ENCODE measurements around the gene CCM2L. TPM values are rescaled to one million over a fixed set of nuclear protein-coding genes. Genes with fewer than 3 reads are reported as not detected.
"Not testable (repeated sequence)": the region's sequence is repeated elsewhere in the genome, so short reads cannot be mapped to it uniquely, and the experiment has no call there.

The CCM2L gene
- total RNA-seq, 1 experiment from 2014 or later = not detected

GRCh38 chr20:32028647-32029372, 18.6 kb downstream of the CCM2L start:
- no peak for DNase-seq (ENCODE audit: low spot score)

- DNase-seq (ENCODE audit: low spot score) = no peak
Measured at GRCh38 chr20:32029561-32029960, 19.3 kb downstream of the CCM2L start.

- DNase-seq (ENCODE audit: low spot score) = peak; percentile 82
Measured at GRCh38 chr20:32031007-32031958, 21.0 kb downstream of the CCM2L start.

- no peak for DNase-seq (ENCODE audit: low spot score)
Measured at GRCh38 chr20:32033316-32033715, 23.1 kb downstream of the CCM2L start.

- DNase-seq (ENCODE audit: low spot score) = not testable (repeated sequence)
Measured at GRCh38 chr20:32033721-32034120, 23.5 kb downstream of the CCM2L start.

- DNase-seq (ENCODE audit: low spot score) = no peak
Measured at GRCh38 chr20:32034581-32035425, 24.6 kb downstream of the CCM2L start.

- no peak for DNase-seq (ENCODE audit: low spot score)
Measured at GRCh38 chr20:32035426-32035779, 25.2 kb downstream of the CCM2L start.

- no peak for DNase-seq (ENCODE audit: low spot score)
Measured at GRCh38 chr20:32036252-32036651, 26.0 kb downstream of the CCM2L start.

GRCh38 chr20:32036716-32037485, 26.7 kb downstream of the CCM2L start:
- DNase-seq (ENCODE audit: low spot score) = no peak

GRCh38 chr20:32037929-32038328, 27.7 kb downstream of the CCM2L start:
- DNase-seq (ENCODE audit: low spot score) = no peak

- DNase-seq (ENCODE audit: low spot score) = no peak
Measured at GRCh38 chr20:32040142-32040953, 30.1 kb downstream of the CCM2L start.

GRCh38 chr20:32045999-32046398, 35.8 kb downstream of the CCM2L start:
- no peak for DNase-seq (ENCODE audit: low spot score)

- no peak for DNase-seq (ENCODE audit: low spot score)
Measured at GRCh38 chr20:32050324-32050841, 40.1 kb downstream of the CCM2L start.

- DNase-seq (ENCODE audit: low spot score) = no peak
Measured at GRCh38 chr20:32050851-32051556, 40.8 kb downstream of the CCM2L start.

GRCh38 chr20:32051720-32052089, 41.5 kb downstream of the CCM2L start:
- DNase-seq (ENCODE audit: low spot score) = no peak

- no peak for DNase-seq (ENCODE audit: low spot score)
Measured at GRCh38 chr20:32052090-32052777, 42.0 kb downstream of the CCM2L start, which contains the start of gene HCK. HCK (plus strand) TSS chr20:32052242.

GRCh38 chr20:32052778-32053362, 42.6 kb downstream of the CCM2L start:
- DNase-seq (ENCODE audit: low spot score) = no peak

GRCh38 chr20:32053648-32054047, 43.4 kb downstream of the CCM2L start:
- no peak for DNase-seq (ENCODE audit: low spot score)

Data from A172 (cell line).